Transverse colon (tissue), 4 donors: ENCODE results near the gene GPR173. TPM values are rescaled to one million over a fixed set of nuclear protein-coding genes. Genes with fewer than 3 reads are reported as not detected.

ENCODE experiments used
- DNase-seq: peaks from one replicate; pipeline ENCODE4 v3.0.0-alpha.2; 2019
- H3K27ac ChIP-seq, 4 donors: fragments of 200-600 bp; sonication (generic); 2 replicates each; pipeline ENCODE4 v1.5.1; 2016 to 2018; ENCODE audit warnings: inconsistent platforms in 4 of 4
- H3K27me3 ChIP-seq: fragments of 200-600 bp; sonication (generic); 2 replicates; pipeline ENCODE4 v1.5.1; 2017; ENCODE audit warnings: inconsistent platforms
- H3K36me3 ChIP-seq, 4 donors: fragments of 200-600 bp; sonication (generic); 2 replicates each; pipeline ENCODE4 v1.5.1; 2017 to 2019; ENCODE audit warnings: inconsistent platforms in 4 of 4
- H3K4me1 ChIP-seq, 4 donors: fragments of 200-600 bp; sonication (generic); 2 replicates each; pipeline ENCODE4 v1.5.1; 2017 to 2020; ENCODE audit warnings: inconsistent platforms in 4 of 4
- H3K4me3 ChIP-seq, 4 donors: fragments of 200-600 bp; sonication (generic); 1 replicate in 1 of 4; 2 replicates in 3 of 4; pipeline versions ENCODE4 v1.5.1 to v1.6.1; 2017 to 2019; ENCODE audit warnings: inconsistent platforms in 4 of 4
- H3K9me3 ChIP-seq, 2 donors: fragments of 200-600 bp; sonication (generic); 2 replicates each; pipeline ENCODE4 v1.5.1; 2017 to 2019; ENCODE audit warnings: inconsistent platforms in 2 of 2
- EP300 ChIP-seq: sonication (generic); formaldehyde crosslinking; IDR thresholded peaks from one replicate; pipeline ENCODE4 v1.6.1; 2017; ENCODE audit warnings: antibody characterized with exemption, low read depth
- POLR2A ChIP-seq: fragments of 450-650 bp; IDR thresholded peaks from one replicate; pipeline ENCODE4 v1.6.1; 2016; ENCODE audit warnings: antibody characterized with exemption, mild to moderate bottlenecking, moderate library complexity
- POLR2AphosphoS5 ChIP-seq, 3 donors: sonication (generic); formaldehyde crosslinking; IDR thresholded peaks; one replicate each; pipeline ENCODE4 v1.6.1; 2016; ENCODE audit warnings: antibody characterized with exemption in 3 of 3
- WGBS, 2 donors: methylation state at CpG; one replicate each; pipeline ENCODE4 v1.1.5; 2018; ENCODE audit warnings: low coverage in 1 of 2; 5-methylcytosine and 5-hydroxymethylcytosine counted together
- in situ Hi-C, 4 donors: fragments of 200-750 bp; cut with MboI; loops; one replicate each; pipeline versions ENCODE4 v1.15.0 to v1.15.1; 2017; ENCODE audit warnings: low sequenced_read_pairs in 3 of 4, low pct_ligation_motif_present in 1 of 4, low pct_unique_long_range_greater_than_20kb in 1 of 4
- intact Hi-C: fragments of 100-400 bp; cut with DNase I; formaldehyde crosslinking; loops from one replicate; pipeline ENCODE4 v1.15.1; 2023; ENCODE audit warnings: low total_unique reads
- total RNA-seq, 4 donors: library from RNA; depleted of rRNA; stranded (reverse); fragments of >200 nt; gene quantifications; one replicate each; pipeline ENCODE4 v1.1.0, GENCODE V29; 2016
- TF ChIP-seq, protein P1 (sequence below), 5 experiments: fragments of 200-600 bp in 3 of 5; fragments of 450-650 bp in 2 of 5; sonication (generic) in 3 of 5; IDR thresholded peaks; 1 replicate in 2 of 5; 2 replicates in 3 of 5; pipeline ENCODE4 v1.5.1; 2016 to 2017; ENCODE audit warnings: antibody characterized with exemption in 5 of 5, inconsistent platforms in 3 of 5, mild to moderate bottlenecking in 2 of 5, moderate library complexity in 1 of 5

Gene GPR173
- total RNA-seq, 4 donors from 2014 or later: 0.27 to 5.2 (median 1.1) TPM

GRCh38 chrX:53086464-53086863 is 37.9 kb downstream of the GPR173 start:
- DNase-seq: peak; percentile 48
- Histone ChIP-seq H3K4me3 (peak overlapping the region in 1 of 4 donors; percentile 16), H3K27ac (peak overlapping the region; percentile 72 to 89 (median 80)), H3K36me3 (no peaks in the 10 kb centered on the region), H3K4me1 (peaks cover 0 to 20% (median 5%) of the 10 kb centered on the region in 4 donors), H3K27me3 (no peaks in the 10 kb centered on the region), H3K9me3 (no peaks in the 10 kb centered on the region)
- WGBS, 2 donors: 33 to 58% methylated on average over 1 to 6 of the region's 6 CpGs
- intact Hi-C loops: no loop called here
- TF ChIP-seq EP300: peak; percentile 49
- TF ChIP-seq, protein P1, sequence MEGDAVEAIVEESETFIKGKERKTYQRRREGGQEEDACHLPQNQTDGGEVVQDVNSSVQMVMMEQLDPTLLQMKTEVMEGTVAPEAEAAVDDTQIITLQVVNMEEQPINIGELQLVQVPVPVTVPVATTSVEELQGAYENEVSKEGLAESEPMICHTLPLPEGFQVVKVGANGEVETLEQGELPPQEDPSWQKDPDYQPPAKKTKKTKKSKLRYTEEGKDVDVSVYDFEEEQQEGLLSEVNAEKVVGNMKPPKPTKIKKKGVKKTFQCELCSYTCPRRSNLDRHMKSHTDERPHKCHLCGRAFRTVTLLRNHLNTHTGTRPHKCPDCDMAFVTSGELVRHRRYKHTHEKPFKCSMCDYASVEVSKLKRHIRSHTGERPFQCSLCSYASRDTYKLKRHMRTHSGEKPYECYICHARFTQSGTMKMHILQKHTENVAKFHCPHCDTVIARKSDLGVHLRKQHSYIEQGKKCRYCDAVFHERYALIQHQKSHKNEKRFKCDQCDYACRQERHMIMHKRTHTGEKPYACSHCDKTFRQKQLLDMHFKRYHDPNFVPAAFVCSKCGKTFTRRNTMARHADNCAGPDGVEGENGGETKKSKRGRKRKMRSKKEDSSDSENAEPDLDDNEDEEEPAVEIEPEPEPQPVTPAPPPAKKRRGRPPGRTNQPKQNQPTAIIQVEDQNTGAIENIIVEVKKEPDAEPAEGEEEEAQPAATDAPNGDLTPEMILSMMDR (IDR thresholded peaks at IDR 0.05): no peak
- TF ChIP-seq POLR2AphosphoS5 (IDR thresholded peaks at IDR 0.05): peak in 1 of 3 donors; percentile 12
- in situ Hi-C loops: no loop called here

DNA sequence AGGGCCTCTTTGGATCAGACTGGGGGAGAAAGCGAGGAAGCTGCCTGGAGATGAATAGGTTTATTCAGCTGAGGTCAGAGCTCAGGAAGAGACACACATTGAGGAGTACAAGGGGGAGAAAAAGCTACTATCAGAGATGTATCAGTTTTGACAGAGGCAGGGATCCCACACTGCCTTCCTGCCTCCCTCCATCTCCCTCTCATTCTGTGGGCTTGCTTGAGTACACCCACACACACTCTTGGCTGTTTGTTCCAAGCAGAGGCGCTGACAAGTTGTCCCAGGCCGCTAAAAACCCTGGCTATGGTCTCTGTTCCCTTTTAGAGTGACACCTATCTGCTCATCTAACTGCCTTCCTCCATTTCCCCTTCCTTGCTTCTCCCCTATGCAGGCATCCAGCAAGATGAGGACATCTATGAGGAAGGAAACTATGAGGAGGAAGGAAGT is 38.8 kb downstream of the GPR173 start:
- Histone ChIP-seq H3K27ac (peak overlapping the region; percentile 72 to 89 (median 80)), H3K4me1 (peaks cover 0 to 20% (median 5%) of the 10 kb centered on the region in 4 donors), H3K27me3 (no peaks in the 10 kb centered on the region), H3K4me3 (peak overlapping the region in 1 of 4 donors; percentile 16), H3K36me3 (no peaks in the 10 kb centered on the region), H3K9me3 (no peaks in the 10 kb centered on the region)
- intact Hi-C loops (no loop called here), in situ Hi-C loops (no loop called here)
- WGBS, 2 donors: 64% methylated on average over 3 of the region's 3 CpGs; no CpG with 5 or more reads in 1 of the 2 donors
- DNase-seq: no peak
- TF ChIP-seq EP300: no peak
- TF ChIP-seq POLR2A: no peak
- TF ChIP-seq POLR2AphosphoS5 (IDR thresholded peaks at IDR 0.05): no peak
- TF ChIP-seq, protein P1 (IDR thresholded peaks at IDR 0.05): no peak

- H3K36me3 ChIP-seq: no peaks in the 10 kb centered on the region
- H3K27me3 ChIP-seq: no peaks in the 10 kb centered on the region
- H3K27ac ChIP-seq: peak overlapping the region; percentile 72 to 89 (median 80)
- peaks cover 3 to 20% (median 6%) of the 10 kb centered on the region in 4 donors for H3K4me1 ChIP-seq
- DNase-seq: peak; percentile 84
- H3K9me3 ChIP-seq: no peaks in the 10 kb centered on the region
- WGBS, 2 donors: 57% methylated on average over 51 of the region's 51 CpGs; no CpG with 5 or more reads in 1 of the 2 donors
- TF ChIP-seq POLR2AphosphoS5 (IDR thresholded peaks at IDR 0.05) (peak in 2 of 3 donors; percentile 35 to 58), POLR2A (peak; percentile 19)
- TF ChIP-seq, protein P1 (IDR thresholded peaks at IDR 0.05): no peak
- peak overlapping the region in 3 of 4 donors; percentile 27 to 49 (median 29) for H3K4me3 ChIP-seq
- intact Hi-C loops: no loop called here
- in situ Hi-C loops: no loop called here
Observed at GRCh38 chrX:53088136-53088974, 39.8 kb downstream of the GPR173 start.

DNA sequence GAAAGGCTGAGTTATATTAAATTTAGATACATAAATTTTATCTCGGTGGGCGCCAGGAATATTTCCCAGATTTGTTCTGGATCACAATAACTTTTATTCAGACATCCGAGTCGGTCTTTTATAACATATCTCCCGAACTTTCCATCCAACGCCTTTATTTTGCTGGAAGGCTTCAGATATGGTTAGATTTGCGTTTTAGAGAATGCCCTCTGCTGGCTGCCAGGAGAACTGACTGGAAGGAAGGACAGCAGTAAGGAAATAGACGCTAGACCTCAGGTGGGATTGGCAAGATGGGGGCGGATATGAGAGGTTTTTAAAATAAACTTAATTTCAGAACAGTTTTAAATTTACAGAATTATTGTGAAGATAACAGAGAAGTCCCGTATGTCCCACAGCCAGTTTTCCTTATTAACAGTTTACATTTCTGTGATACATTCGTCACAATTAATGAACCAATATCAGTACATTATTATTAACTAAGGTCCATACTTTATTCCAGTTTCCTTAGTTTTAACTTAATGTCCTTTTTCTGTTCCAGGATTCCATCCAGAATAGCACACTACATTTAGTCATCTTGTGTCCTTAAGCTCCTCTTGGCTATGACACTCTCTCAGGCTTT is 40.7 kb downstream of the GPR173 start:
- Histone ChIP-seq H3K4me1 (peaks cover 3 to 20% (median 7%) of the 10 kb centered on the region in 4 donors), H3K9me3 (no peaks in the 10 kb centered on the region), H3K27ac (peak overlapping the region; percentile 72 to 89 (median 80)), H3K36me3 (no peaks in the 10 kb centered on the region), H3K4me3 (peak overlapping the region in 3 of 4 donors; percentile 27 to 49 (median 29)), H3K27me3 (no peaks in the 10 kb centered on the region)
- TF ChIP-seq, protein P1 (IDR thresholded peaks at IDR 0.05): peak; percentile 68 to 82 (median 78)
- peak in 2 of 3 donors; percentile 16 to 37 for TF ChIP-seq POLR2AphosphoS5 (IDR thresholded peaks at IDR 0.05)
- TF ChIP-seq POLR2A: no peak
- WGBS, 2 donors: 0 to 15% methylated on average over 2 to 11 of the region's 11 CpGs
- intact Hi-C loops: no loop called here
- peak; percentile 65 for DNase-seq
- in situ Hi-C loops: no loop called here
